ENCODE results near the gene ABCF2.

DNA sequence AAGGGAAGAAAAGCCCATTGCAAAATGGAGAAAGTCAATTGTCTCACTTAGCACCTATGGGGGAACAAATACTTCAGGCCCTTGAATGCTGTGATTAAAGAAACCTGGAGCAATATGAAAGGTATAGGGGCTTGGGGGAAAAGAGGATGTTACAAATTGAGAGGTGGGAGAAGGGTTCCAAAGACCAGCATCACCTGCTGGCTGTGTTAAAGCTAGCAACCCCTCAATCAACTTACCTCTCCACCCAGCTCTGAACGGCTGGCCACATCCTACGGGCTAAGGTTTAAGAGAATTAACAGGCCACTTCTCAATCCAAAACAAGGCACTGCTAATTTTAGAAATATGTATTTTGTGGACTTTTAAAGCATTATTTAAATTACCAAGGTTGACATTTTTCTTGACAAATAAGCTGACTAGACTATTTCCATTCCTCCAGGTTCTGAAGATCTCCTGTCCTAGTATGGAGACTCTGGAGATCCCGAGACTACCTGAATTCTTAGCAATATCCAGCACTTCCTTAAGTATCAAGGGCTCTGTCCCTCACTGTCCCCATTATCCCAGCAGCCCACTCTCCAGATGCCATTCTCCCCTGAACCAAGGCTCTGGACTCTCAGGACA lies 15.7 kb downstream of the ABCF2 start:
- TF ChIP-seq, protein P1, sequence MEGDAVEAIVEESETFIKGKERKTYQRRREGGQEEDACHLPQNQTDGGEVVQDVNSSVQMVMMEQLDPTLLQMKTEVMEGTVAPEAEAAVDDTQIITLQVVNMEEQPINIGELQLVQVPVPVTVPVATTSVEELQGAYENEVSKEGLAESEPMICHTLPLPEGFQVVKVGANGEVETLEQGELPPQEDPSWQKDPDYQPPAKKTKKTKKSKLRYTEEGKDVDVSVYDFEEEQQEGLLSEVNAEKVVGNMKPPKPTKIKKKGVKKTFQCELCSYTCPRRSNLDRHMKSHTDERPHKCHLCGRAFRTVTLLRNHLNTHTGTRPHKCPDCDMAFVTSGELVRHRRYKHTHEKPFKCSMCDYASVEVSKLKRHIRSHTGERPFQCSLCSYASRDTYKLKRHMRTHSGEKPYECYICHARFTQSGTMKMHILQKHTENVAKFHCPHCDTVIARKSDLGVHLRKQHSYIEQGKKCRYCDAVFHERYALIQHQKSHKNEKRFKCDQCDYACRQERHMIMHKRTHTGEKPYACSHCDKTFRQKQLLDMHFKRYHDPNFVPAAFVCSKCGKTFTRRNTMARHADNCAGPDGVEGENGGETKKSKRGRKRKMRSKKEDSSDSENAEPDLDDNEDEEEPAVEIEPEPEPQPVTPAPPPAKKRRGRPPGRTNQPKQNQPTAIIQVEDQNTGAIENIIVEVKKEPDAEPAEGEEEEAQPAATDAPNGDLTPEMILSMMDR (conservative IDR thresholded peaks at IDR 0.05; ENCODE audit: low read length) = no peak
- TF ChIP-seq EZH2phosphoT487 (IDR thresholded peaks at IDR 0.05; ENCODE audit: borderline replicate concordance, low read depth, low read length) = no peak

All from OCI-LY7 (cell line).